ENCODE measurements around the gene GRHL1.
"Not testable (repeated sequence)": the region's sequence is repeated elsewhere in the genome, so short reads cannot be mapped to it uniquely, and the experiment has no call there.

Gene GRHL1

DNA sequence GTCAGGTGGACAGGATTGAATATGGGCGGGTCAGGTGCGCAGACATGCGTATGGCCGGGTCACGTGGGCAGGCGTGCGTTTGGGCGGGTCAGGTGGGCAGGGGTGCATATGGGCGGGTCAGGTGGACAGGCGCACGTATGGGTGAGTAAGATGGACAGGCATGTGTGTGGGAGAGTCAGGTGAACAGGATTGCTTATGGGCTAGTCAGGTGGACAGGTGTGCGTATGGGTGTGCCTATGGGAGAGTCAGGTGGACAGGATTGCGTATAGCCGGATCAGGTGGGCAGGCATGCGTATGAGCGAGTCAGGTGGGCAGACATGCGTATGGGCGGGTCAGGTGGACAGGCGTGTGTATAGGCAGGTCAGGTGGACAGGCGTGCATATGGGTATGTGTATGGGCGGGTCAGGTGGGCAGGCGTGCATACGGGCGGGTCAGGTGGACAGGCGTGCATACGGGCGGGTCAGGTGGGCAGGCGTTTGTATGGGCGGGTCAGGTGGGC lies 61.5 kb downstream of the GRHL1 start:
- TF ChIP-seq CTCF (conservative IDR thresholded peaks at IDR 0.05; ENCODE audit: low read depth, low read length), result no peak
- DNase-seq (ENCODE audit: low read depth), result no peak
- H3K4me3 ChIP-seq (ENCODE audit: low read length), result no peak overlapping the region

GRCh38 chr2:10013651-10014417 lies 62.3 kb downstream of the GRHL1 start:
- not testable (repeated sequence) for H3K4me3 ChIP-seq (ENCODE audit: low read length)

DNA sequence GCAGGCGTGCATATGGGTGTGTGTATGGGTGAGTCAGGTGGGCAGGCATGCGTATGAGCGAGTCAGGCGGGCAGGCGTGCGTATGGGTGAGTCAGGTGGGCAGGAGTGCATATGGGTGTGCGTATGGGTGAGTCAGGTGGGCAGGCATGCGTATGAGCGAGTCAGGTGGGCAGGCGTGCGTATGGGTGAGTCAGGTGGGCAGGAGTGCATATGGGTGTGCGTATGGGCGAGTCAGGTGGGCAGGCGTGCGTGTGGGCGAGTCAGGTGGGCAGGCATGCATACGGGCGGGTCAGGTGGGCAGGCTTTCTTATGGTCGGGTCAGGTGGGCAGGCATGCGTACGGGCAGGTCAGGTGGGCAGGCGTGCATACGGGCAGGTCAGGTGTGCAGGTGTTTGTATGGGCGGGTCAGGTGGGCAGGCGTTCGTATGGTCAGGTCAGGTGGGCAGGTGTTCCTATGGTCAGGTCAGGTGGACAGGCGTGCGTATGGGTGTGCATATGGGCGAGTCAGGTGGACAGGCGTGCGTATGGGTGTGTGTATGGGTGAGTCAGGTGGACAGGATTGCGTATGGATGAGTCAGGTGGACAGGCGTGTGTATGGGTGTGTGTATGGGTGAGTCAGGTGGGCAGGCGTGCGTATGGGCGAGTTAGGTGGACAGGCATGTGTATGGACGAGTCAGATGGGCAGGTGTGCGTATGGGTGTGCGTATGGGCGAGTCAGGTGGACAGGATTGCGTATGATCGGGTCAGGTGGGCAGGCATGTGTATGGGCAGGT lies 63.1 kb downstream of the GRHL1 start:
- no peak for DNase-seq (ENCODE audit: low read depth)
- no peak overlapping the region for H3K4me3 ChIP-seq (ENCODE audit: low read length)
- no peak for TF ChIP-seq CTCF (conservative IDR thresholded peaks at IDR 0.05; ENCODE audit: low read depth, low read length)

More at GRCh38 chr2:10013651-10014417, 62.3 kb downstream of the GRHL1 start:
- not testable (repeated sequence) for DNase-seq (ENCODE audit: low read depth)

DNA sequence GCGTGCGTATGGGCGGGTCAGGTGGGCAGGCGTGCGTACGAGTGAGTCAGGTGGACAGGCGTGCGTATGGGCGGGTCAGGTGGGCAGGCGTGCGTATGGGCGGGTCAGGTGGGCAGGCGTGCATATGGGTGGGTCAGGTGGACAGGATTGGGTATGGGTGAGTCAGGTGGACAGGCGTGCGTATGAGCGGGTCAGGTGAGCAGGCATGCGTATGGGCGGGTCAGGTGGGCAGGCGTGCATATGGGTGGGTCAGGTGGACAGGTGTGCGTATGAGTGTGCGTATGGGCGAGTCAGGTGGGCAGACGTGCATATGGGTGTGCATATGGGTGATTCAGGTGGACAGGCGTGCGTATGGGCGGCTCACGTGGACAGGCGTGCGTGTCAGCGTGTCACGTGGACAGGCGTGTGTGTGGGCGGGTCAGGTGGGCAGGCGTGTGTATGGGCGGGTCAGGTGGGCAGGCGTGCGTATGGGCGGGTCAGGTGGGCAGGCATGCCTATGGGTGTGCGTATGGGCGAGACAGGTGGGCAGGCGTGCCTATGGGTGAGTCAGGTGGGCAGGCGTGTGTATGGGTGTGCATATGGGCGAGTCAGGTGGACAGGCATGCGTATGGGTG lies 64.0 kb downstream of the GRHL1 start:
- H3K4me3 ChIP-seq (ENCODE audit: low read length); DNase-seq (ENCODE audit: low read depth): not testable (repeated sequence)

GRCh38 chr2:10016001-10016801 lies 64.7 kb downstream of the GRHL1 start:
- no peak for TF ChIP-seq CTCF (conservative IDR thresholded peaks at IDR 0.05; ENCODE audit: low read depth, low read length)
- H3K4me3 ChIP-seq (ENCODE audit: low read length), result no peak overlapping the region
- DNase-seq (ENCODE audit: low read depth), result no peak

- DNase-seq (ENCODE audit: low read depth), result no peak
- no peak overlapping the region for H3K4me3 ChIP-seq (ENCODE audit: low read length)
- no peak for TF ChIP-seq CTCF (conservative IDR thresholded peaks at IDR 0.05; ENCODE audit: low read depth, low read length)
These were observed 65.3 kb downstream of the GRHL1 start for GRCh38 chr2:10016802-10017258.

GRCh38 chr2:10017313-10017941 lies 65.9 kb downstream of the GRHL1 start:
- DNase-seq (ENCODE audit: low read depth), result no peak
- no peak for TF ChIP-seq CTCF (conservative IDR thresholded peaks at IDR 0.05; ENCODE audit: low read depth, low read length)
- no peak overlapping the region for H3K4me3 ChIP-seq (ENCODE audit: low read length)
